Right kidney (tissue), 1 donor: Measurements from ENCODE around the gene TBL1XR1.
A peak's percentile ranks its signal among the peaks of the same experiment; 100 is the strongest.

Experiments used
- DNase-seq: peaks from one replicate; pipeline ENCODE4 v3.0.0-alpha.2; 2016

Gene TBL1XR1

GRCh38 chr3:177109688-177110330 lies 87.5 kb downstream of the TBL1XR1 start:
- no peak for DNase-seq

- DNase-seq: no peak
Measured at GRCh38 chr3:177108648-177109047, 88.6 kb downstream of the TBL1XR1 start.

- DNase-seq: no peak
Measured at GRCh38 chr3:177107461-177108239, 89.6 kb downstream of the TBL1XR1 start.

- no peak for DNase-seq
Measured at GRCh38 chr3:177106594-177106993, 90.7 kb downstream of the TBL1XR1 start.

GRCh38 chr3:177106184-177106583 lies 91.1 kb downstream of the TBL1XR1 start:
- DNase-seq: no peak

- no peak for DNase-seq
Measured at GRCh38 chr3:177105623-177106022, 91.7 kb downstream of the TBL1XR1 start.

- DNase-seq: no peak
Measured at GRCh38 chr3:177104299-177104992, 92.8 kb downstream of the TBL1XR1 start.

- DNase-seq: no peak
Measured at GRCh38 chr3:177102553-177102952, 94.7 kb downstream of the TBL1XR1 start.

- no peak for DNase-seq
Measured at GRCh38 chr3:177098551-177098950, 98.7 kb downstream of the TBL1XR1 start.

- DNase-seq: peak; percentile 4
Measured at GRCh38 chr3:177096615-177097014, 100.7 kb downstream of the TBL1XR1 start.

GRCh38 chr3:177093966-177094365 lies 103.3 kb downstream of the TBL1XR1 start:
- DNase-seq: no peak

GRCh38 chr3:177089901-177090300 lies 107.4 kb downstream of the TBL1XR1 start:
- no peak for DNase-seq

- DNase-seq: no peak
Measured at GRCh38 chr3:177089110-177089509, 108.2 kb downstream of the TBL1XR1 start.

GRCh38 chr3:177085794-177086193 lies 111.5 kb downstream of the TBL1XR1 start:
- DNase-seq: no peak

GRCh38 chr3:177084616-177085015 lies 112.7 kb downstream of the TBL1XR1 start:
- DNase-seq: no peak

GRCh38 chr3:177080122-177080521 lies 117.2 kb downstream of the TBL1XR1 start:
- no peak for DNase-seq

- no peak for DNase-seq
Measured at GRCh38 chr3:177079684-177080083, 117.6 kb downstream of the TBL1XR1 start.

- DNase-seq: no peak
Measured at GRCh38 chr3:177071496-177072156, 125.7 kb downstream of the TBL1XR1 start.

- no peak for DNase-seq
Measured at GRCh38 chr3:177069514-177070329, 127.6 kb downstream of the TBL1XR1 start.

GRCh38 chr3:177068967-177069366 lies 128.3 kb downstream of the TBL1XR1 start:
- DNase-seq: no peak

GRCh38 chr3:177066068-177066467 lies 131.2 kb downstream of the TBL1XR1 start:
- DNase-seq: no peak
